Esophagus muscularis mucosa (tissue), 3 donors: ENCODE results near the gene NTM.

Experiments
- POLR2A ChIP-seq: fragments of 450-650 bp; IDR thresholded peaks from one replicate; pipeline ENCODE4 v1.6.1; 2017; ENCODE audit warnings: antibody characterized with exemption, moderate library complexity, mild to moderate bottlenecking, low read depth
- POLR2AphosphoS5 ChIP-seq, 2 donors: sonication (generic); formaldehyde crosslinking; IDR thresholded peaks; one replicate each; pipeline ENCODE4 v1.6.1; 2017; ENCODE audit warnings: antibody characterized with exemption in 2 of 2
- TF ChIP-seq, protein P1 (sequence below), 3 experiments: fragments of 200-600 bp in 2 of 3; fragments of 450-650 bp in 1 of 3; sonication (generic) in 2 of 3; IDR thresholded peaks; one replicate each; pipeline ENCODE4 v1.5.1; 2017 to 2019; ENCODE audit warnings: antibody characterized with exemption in 3 of 3, mild to moderate bottlenecking in 2 of 3, moderate library complexity in 1 of 3

GRCh38 chr11:131483453-131483852 lies 113.0 kb downstream of the NTM start:
- TF ChIP-seq, protein P1, sequence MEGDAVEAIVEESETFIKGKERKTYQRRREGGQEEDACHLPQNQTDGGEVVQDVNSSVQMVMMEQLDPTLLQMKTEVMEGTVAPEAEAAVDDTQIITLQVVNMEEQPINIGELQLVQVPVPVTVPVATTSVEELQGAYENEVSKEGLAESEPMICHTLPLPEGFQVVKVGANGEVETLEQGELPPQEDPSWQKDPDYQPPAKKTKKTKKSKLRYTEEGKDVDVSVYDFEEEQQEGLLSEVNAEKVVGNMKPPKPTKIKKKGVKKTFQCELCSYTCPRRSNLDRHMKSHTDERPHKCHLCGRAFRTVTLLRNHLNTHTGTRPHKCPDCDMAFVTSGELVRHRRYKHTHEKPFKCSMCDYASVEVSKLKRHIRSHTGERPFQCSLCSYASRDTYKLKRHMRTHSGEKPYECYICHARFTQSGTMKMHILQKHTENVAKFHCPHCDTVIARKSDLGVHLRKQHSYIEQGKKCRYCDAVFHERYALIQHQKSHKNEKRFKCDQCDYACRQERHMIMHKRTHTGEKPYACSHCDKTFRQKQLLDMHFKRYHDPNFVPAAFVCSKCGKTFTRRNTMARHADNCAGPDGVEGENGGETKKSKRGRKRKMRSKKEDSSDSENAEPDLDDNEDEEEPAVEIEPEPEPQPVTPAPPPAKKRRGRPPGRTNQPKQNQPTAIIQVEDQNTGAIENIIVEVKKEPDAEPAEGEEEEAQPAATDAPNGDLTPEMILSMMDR (IDR thresholded peaks at IDR 0.05), result no peak
- TF ChIP-seq POLR2A, result no peak
- TF ChIP-seq POLR2AphosphoS5 (IDR thresholded peaks at IDR 0.05), result no peak
